Aorta (tissue), 5 donors: ENCODE data around the gene ZMYM4. TPM values are rescaled to one million over a fixed set of nuclear protein-coding genes. Genes with fewer than 3 reads are reported as not detected.
"Not testable (repeated sequence)": the region's sequence is repeated elsewhere in the genome, so short reads cannot be mapped to it uniquely, and the experiment has no call there.

Experiments
- ATAC-seq: fragments of 200-7000 bp; cut with Tn5 transposase; one replicate; pipeline ENCODE4 v1.9.1; 2022; ENCODE audit warnings: moderate library complexity; ENCODE audit not compliant: low FRiP score
- DNase-seq, 2 donors: peaks; one replicate each; pipeline ENCODE4 v3.0.0-alpha.2; 2020
- H3K27ac ChIP-seq, 2 donors: one replicate each; pipeline ENCODE4 v1.5.1; 2013; ENCODE audit warnings: low read length in 2 of 2, mild to moderate bottlenecking in 2 of 2, moderate library complexity in 2 of 2, control low read depth in 1 of 2, inconsistent platforms in 1 of 2, low read depth in 1 of 2
- H3K27me3 ChIP-seq, 2 donors: one replicate each; pipeline ENCODE4 v1.6.1; 2013; ENCODE audit warnings: control low read depth in 1 of 2, low read length in 1 of 2, mild to moderate bottlenecking in 1 of 2, moderate library complexity in 1 of 2; ENCODE audit not compliant: insufficient read depth in 2 of 2, control insufficient read depth in 1 of 2
- H3K36me3 ChIP-seq, 2 donors: one replicate each; pipeline ENCODE4 v1.6.1; 2013; ENCODE audit warnings: control low read depth in 1 of 2, low read length in 1 of 2, mild to moderate bottlenecking in 1 of 2; ENCODE audit not compliant: insufficient read depth in 2 of 2, control insufficient read depth in 1 of 2
- H3K4me1 ChIP-seq, 2 donors: one replicate each; pipeline ENCODE4 v1.6.1; 2013; ENCODE audit warnings: low read length in 2 of 2, control low read depth in 1 of 2, mild to moderate bottlenecking in 1 of 2, moderate library complexity in 1 of 2; ENCODE audit not compliant: insufficient read depth in 2 of 2, control insufficient read depth in 1 of 2
- H3K4me3 ChIP-seq, 2 donors: one replicate each; pipeline ENCODE4 v1.5.1; 2013; ENCODE audit warnings: low read length in 2 of 2, control low read depth in 1 of 2, mild to moderate bottlenecking in 1 of 2
- H3K9me3 ChIP-seq: one replicate; pipeline ENCODE4 v1.6.1; 2013; ENCODE audit warnings: mild to moderate bottlenecking, low read length; ENCODE audit not compliant: control insufficient read depth
- WGBS, 2 donors: extraction: QIAGEN DNeasy Blood & Tissue Kit; methylation state at CpG; one replicate each; pipeline ENCODE4 v1.1.7; 2013; 5-methylcytosine and 5-hydroxymethylcytosine counted together
- intact Hi-C, 2 donors: fragments of 100-400 bp; cut with DNase I; formaldehyde crosslinking; loops; one replicate each; pipeline versions ENCODE4 v1.14.2 to v1.15.0; 2022
- polyA plus RNA-seq, 2 donors: library from polyadenylated mRNA; stranded (reverse); fragments of 200-250 nt; gene quantifications; one replicate each; pipeline ENCODE4 v1.2.3, GENCODE V29; 2013
- total RNA-seq, 2 donors: library from RNA; stranded (reverse); fragmentation: NEBNext Ultra II Directional; extraction: Animal tissue kit (Norgen Biotek cat#: 25700); gene quantifications; one replicate each; pipeline ENCODE4 v1.2.1, GENCODE V29; 2021
- donor health status: healthy with polysubstance abuse.
- donor health status: Bipolar disorder and iron deficiency.
- donor health status: DM: no; HTN: no; CAD: no.
- donor health status: DM: no; HTN: no; CAD: no.
- donor health status: DM: yes; HTN: yes; CAD: no.

Gene ZMYM4
- total and polyA plus RNA-seq, 4 donors: 6.6 to 57.0 (median 32.9) TPM

- Histone ChIP-seq H3K9me3 (no peaks in the 10 kb centered on the region), H3K36me3 (no peaks in the 10 kb centered on the region), H3K27ac (no peak overlapping the region), H3K27me3 (no peaks in the 10 kb centered on the region), H3K4me1 (no peaks in the 10 kb centered on the region), H3K4me3 (no peak overlapping the region)
- intact Hi-C loops: no loop called here
- DNase-seq: no peak
- ATAC-seq: no peak
- WGBS, 2 donors: 97 to 98% methylated on average over 2 of the region's 2 CpGs
These were observed 99.4 kb downstream of the ZMYM4 start for GRCh38 chr1:35367914-35368313.

DNA sequence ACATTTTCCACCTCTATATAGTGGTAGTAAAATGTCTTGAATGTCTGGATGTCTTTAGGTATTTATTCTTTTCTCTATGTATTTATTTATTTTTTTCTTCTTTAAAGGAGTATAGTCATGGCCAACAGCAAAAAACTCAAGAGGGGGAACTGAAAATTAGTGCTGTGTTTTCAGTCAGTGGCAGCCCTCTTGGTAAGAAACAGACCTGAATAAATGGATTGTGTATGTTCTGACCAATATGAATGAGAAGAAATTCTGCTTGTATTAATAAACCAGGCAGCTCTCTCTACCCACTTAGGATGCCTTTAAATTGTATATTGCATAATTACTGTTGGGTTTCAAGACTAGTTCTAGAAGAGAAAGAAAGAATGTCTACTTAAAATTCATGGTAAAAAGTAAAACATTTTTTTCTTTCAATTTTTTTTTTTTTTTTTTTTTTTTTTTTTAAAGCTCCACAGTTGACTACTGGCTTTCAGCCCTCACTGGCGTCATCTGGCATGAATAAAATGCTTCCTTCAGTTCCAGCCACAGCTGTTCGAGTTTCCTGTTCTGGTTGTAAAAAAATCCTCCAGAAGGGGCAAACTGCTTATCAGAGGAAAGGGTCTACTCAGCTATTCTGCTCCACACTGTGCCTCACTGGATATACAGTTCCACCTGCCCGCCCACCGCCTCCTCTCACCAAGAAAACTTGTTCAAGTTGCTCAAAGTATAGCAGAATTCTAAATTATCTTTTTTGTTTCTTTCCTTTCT lies 101.6 kb downstream of the ZMYM4 start:
- H3K36me3 ChIP-seq: no peaks in the 10 kb centered on the region
- no peaks in the 10 kb centered on the region for H3K9me3 ChIP-seq
- DNase-seq (peak; percentile 82), ATAC-seq (peak; percentile 82)
- WGBS, 2 donors: 13 to 15% methylated on average over 4 of the region's 4 CpGs
- intact Hi-C loops: no loop called here
- peak overlapping the region in 1 of 2 donors; percentile 26 for H3K4me3 ChIP-seq
- no peaks in the 10 kb centered on the region for H3K4me1 ChIP-seq
- H3K27me3 ChIP-seq: no peaks in the 10 kb centered on the region
- peak overlapping the region in 1 of 2 donors; percentile 67 for H3K27ac ChIP-seq

DNA sequence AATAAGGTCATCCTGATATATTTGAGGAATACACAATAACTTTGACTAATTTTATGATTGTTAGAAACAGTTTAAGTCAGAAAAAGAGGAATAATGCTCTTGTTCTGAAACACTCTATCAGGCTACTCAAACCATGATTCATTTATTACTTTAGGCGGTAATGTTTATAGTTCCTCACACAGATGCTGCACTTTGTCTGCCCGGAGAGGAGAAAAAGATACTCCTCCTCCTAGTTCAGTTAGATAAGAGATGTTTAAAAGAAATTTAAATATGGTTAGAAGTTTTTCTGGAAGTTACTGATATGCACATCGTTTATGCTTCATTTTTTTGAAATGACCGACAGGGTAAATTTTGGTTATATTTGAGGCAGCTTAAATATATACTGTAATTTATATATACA lies 103.0 kb downstream of the ZMYM4 start:
- H3K4me1 ChIP-seq: no peaks in the 10 kb centered on the region
- ATAC-seq: no peak
- no peaks in the 10 kb centered on the region for H3K36me3 ChIP-seq
- H3K9me3 ChIP-seq: no peaks in the 10 kb centered on the region
- intact Hi-C loops: no loop called here
- 84 to 86% methylated on average over 4 of the region's 4 CpGs for WGBS, 2 donors
- H3K27ac ChIP-seq: no peak overlapping the region
- DNase-seq: no peak
- H3K4me3 ChIP-seq: no peak overlapping the region
- H3K27me3 ChIP-seq: no peaks in the 10 kb centered on the region

DNA sequence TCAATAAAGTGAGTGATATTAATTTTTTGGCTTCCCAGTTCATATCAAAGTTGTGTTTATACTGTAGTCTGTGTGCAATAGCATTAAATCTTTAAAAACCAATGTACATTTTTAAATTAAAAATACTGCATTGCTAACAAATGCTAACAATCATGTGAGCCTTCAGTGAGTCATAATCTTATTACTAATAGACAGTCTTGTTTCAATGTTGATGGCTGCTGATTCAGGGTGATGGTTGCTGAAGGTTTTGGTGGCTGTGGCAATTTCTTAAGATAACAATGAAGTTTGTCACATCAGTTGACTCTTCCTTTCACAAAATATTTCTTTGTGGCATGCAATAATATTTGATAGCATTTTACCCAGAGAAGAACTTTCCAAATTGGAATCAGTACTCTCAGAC lies 109.0 kb downstream of the ZMYM4 start:
- H3K27me3 ChIP-seq: no peaks in the 10 kb centered on the region
- no peak overlapping the region for H3K4me3 ChIP-seq
- H3K9me3 ChIP-seq: no peaks in the 10 kb centered on the region
- ATAC-seq (no peak), DNase-seq (no peak)
- intact Hi-C loops: no loop called here
- no peaks in the 10 kb centered on the region for H3K36me3 ChIP-seq
- no peak overlapping the region for H3K27ac ChIP-seq
- no peaks in the 10 kb centered on the region for H3K4me1 ChIP-seq

- Histone ChIP-seq H3K36me3 (no peaks in the 10 kb centered on the region), H3K27ac (no peak overlapping the region), H3K4me1 (no peaks in the 10 kb centered on the region), H3K27me3 (no peaks in the 10 kb centered on the region), H3K9me3 (no peaks in the 10 kb centered on the region), H3K4me3 (no peak overlapping the region)
- DNase-seq (peak in 1 of 2 donors; percentile 65), ATAC-seq (no peak)
- intact Hi-C loops: no loop called here
- 91 to 93% methylated on average over 16 of the region's 16 CpGs for WGBS, 2 donors
These were observed 111.0 kb downstream of the ZMYM4 start for GRCh38 chr1:35379317-35380000.

GRCh38 chr1:35380111-35380510 lies 111.6 kb downstream of the ZMYM4 start:
- H3K27me3 ChIP-seq, H3K27ac ChIP-seq, H3K4me1 ChIP-seq, H3K9me3 ChIP-seq, intact Hi-C loops, H3K36me3 ChIP-seq, H3K4me3 ChIP-seq, ATAC-seq, DNase-seq: not testable (repeated sequence)
- 95 to 96% methylated on average over 6 of the region's 6 CpGs for WGBS, 2 donors

DNA sequence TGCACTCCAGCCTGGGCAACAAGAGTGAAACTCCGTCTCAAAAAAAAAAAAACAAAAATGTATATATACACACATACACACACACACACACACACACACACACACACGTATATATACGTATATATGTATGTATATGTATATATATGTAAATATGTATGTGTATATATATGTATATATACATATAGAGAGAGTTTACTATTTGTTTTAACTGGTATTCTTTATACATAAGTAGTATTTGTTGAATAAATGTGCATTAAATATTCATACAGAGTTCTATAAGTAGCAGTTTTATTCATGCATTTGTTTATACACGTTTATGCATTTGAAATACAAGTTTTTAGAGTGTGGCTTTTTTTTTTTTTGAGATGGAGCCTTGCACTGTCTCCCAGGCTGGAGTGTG lies 113.6 kb downstream of the ZMYM4 start:
- no peak overlapping the region for H3K4me3 ChIP-seq
- no peak overlapping the region for H3K27ac ChIP-seq
- H3K36me3 ChIP-seq: peaks cover 0 to 6% of the 10 kb centered on the region in 2 donors
- H3K27me3 ChIP-seq: no peaks in the 10 kb centered on the region
- no peaks in the 10 kb centered on the region for H3K9me3 ChIP-seq
- WGBS, 2 donors: 82 to 87% methylated on average over 4 of the region's 4 CpGs
- DNase-seq (no peak), ATAC-seq (no peak)
- H3K4me1 ChIP-seq: no peaks in the 10 kb centered on the region
- intact Hi-C loops: no loop called here

DNA sequence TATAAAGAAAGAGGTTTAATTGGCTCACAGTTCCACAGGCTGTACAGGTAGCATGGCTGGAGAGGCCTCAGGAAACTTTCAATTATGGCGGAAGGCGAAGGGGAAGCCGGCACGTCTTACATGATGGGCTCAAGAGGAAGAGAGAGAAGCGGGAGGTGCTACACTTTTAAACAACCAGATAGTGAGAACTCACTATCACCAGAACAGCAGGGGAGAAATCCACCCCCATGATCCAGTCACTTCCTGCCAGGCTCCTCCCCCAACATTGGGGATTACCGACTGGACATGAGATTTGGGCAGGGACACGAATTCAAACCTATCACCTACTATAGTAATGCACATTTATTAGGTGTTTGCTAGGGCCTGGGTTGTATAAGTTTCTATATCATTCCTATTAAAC lies 117.8 kb downstream of the ZMYM4 start:
- no peaks in the 10 kb centered on the region for H3K9me3 ChIP-seq
- H3K27ac ChIP-seq: no peak overlapping the region
- H3K4me3 ChIP-seq: no peak overlapping the region
- intact Hi-C loops: no loop called here
- 92 to 96% methylated on average over 7 of the region's 7 CpGs for whole genome bisulfite sequencing, 2 donors
- no peaks in the 10 kb centered on the region for H3K27me3 ChIP-seq
- no peak for DNase-seq
- H3K36me3 ChIP-seq: peaks cover 0 to 6% of the 10 kb centered on the region in 2 donors
- ATAC-seq: no peak
- no peaks in the 10 kb centered on the region for H3K4me1 ChIP-seq

DNA sequence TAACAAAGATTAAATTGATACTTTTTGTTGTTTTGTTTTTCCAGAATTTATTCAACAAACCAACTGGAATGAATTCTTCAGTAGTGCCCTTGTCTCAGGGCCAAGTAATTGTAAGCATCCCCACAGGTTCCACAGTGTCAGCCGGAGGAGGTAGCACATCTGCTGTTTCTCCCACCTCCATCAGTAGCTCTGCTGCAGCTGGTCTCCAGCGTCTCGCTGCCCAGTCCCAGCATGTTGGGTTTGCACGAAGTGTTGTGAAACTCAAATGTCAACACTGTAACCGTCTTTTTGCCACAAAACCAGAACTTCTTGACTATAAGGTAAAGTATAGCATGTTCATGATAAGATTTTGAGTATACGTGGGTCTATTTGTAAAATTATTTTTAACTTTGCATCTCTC lies 118.5 kb downstream of the ZMYM4 start:
- H3K36me3 ChIP-seq: peaks cover 0 to 6% of the 10 kb centered on the region in 2 donors
- WGBS, 2 donors: 84 to 85% methylated on average over 6 of the region's 6 CpGs
- intact Hi-C loops: no loop called here
- H3K27ac ChIP-seq: no peak overlapping the region
- no peak for DNase-seq
- H3K9me3 ChIP-seq: no peaks in the 10 kb centered on the region
- H3K4me3 ChIP-seq: no peak overlapping the region
- no peaks in the 10 kb centered on the region for H3K27me3 ChIP-seq
- ATAC-seq: no peak
- no peaks in the 10 kb centered on the region for H3K4me1 ChIP-seq
